LoVo (cell line): ENCODE measurements around the gene GRM8.

Source experiments
- DNase-seq: peaks from one replicate; pipeline ENCODE4 v3.0.0-alpha.2; 2016; ENCODE audit warnings: low spot score

Gene GRM8

DNA sequence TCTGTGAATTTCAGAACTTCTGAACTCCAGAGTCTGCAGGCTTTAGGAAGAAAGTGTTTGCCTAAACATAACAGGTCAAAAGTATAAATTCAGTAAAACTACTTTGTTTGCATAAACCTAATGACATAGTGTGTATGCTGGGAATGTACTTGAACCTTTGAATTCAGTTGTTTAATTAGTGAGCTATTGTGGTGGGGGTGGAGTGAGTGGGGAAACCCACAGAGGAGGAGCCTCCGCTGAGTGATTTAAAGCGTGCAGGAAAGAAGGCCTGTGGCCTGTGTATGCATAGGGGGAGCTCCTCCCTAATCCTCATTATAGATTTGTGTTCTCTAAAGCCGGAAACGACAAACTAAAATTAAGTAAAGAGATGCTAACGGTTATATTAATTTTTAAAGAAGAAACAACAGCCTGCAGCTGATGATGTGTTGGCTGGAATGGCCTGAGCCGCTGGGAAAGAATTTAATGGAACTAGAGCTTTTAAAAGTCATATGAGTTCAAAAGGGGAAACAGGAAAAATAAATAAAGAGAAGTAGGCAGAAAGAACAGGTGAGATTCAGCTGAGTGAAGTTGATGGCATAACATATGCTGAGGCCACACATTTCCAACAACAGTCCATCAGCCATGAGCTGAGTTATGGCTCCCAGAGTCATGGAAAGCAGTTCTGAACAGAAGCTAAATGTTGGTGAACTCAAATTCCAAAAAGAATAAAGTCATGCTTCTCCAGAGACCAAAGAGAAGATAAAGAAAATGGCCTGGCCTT lies 595.0 kb downstream of the GRM8 start:
- no peak for DNase-seq

DNA sequence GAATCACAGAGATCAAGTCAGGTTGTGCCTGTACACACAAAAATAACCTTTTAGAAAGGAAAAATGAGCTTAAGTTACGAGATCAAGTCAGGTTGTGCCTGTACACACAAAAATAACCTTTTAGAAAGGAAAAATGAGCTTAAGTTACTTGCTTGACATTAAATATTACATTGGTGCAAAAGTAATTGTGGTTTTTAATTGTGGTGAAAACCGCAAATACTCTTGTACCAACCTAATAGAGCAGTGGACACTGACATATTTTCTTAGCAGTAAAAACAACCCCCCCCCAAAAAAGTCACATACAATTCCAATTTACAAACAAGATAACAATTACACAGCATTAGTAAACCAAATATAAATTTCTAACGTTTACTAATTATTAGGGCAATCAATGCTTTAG lies 595.6 kb downstream of the GRM8 start:
- DNase-seq, result no peak

DNA sequence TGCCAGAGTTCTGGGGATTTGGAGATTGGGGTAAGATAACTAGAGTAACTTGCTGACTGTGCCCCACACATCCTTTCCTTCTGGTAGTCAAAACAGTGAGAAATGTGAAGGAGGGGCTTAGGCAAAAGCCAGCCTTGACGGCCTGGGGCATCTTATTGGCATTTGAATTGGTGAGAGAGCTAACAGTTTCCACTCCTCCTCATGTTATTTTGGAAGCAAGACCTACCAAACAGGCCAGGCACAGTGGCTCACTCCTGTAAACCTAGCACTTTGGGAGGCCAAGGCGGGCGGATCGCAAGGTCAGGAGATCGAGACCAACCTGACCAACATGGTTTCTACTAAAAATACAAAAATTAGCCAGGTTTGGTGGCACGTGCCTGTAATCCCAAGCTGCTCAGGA lies 596.6 kb downstream of the GRM8 start:
- DNase-seq, result no peak

DNA sequence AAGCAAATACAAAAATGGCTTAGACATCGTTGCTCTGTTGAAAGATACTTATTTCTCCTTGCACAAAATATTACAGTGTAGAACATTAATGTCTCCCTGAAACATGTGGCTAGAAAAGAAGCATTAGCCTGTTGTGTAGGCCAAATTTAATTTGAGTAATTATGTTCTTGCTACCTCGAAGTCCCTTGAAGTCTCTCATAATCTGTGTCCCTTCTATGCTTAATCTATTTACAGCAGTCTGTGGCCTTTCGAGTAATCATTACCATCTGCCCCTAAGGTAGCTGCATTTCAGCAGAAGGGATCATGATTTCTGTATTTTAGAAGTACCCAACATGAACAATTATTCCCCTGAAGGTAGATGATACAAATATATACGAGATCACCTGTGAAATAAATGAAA lies 615.2 kb downstream of the GRM8 start:
- DNase-seq, result no peak

DNA sequence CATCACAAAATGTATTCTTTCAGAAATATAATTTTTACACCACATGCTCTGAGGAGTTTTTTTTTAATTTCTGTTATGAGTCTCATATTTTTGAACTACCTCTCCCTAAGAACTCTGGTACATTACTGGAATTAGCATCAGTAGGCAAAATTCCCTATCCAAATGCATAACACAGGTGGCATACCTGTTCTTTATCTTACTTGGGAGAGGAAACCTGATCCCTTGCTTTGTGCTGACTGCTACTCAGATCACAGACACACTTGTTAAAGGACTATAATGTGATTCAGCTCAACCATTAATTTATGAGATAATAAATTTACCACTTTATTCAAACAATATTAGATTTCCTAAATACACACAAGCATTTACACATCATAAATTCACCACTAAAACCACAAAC lies 617.2 kb downstream of the GRM8 start:
- no peak for DNase-seq

DNA sequence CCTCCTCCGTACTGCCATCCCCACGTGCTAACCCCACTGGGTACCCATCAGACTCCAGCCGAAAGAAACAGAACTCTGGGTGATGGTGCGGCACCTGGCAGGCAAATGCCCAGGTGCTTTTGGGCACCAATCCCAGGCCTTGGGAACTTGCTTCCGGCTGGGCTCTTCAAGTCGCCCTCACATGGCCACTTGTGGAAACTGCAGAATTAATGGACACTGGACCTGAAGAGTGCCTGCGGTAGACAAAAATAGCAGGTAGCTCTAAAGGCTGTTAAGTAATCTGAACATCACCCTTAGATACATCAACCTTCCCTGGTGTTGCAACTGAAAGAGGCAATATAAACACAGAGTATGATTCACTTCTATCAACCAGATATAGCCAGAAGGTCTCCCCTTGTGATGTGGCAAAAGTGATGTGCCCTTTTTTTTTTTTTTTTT lies 644.4 kb downstream of the GRM8 start:
- DNase-seq, result no peak

DNA sequence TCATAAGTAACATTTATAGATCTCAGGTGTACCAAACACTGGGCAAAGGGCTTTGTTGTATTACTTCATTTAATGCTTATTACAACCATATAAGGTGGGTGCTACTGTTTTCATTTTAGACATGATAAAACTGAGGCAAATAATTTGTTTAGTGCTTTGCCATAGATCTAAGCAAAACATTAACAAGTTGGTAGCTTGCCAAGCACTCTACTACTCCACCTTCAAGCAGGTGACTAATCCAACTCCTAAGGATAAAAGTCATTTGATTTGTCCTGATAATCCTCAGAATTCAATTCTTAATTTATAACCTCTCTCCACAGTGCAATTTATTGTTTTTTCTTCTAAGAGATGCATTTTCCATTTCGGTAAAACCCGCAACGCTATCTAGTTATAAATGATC lies 646.4 kb downstream of the GRM8 start:
- DNase-seq, result no peak

DNA sequence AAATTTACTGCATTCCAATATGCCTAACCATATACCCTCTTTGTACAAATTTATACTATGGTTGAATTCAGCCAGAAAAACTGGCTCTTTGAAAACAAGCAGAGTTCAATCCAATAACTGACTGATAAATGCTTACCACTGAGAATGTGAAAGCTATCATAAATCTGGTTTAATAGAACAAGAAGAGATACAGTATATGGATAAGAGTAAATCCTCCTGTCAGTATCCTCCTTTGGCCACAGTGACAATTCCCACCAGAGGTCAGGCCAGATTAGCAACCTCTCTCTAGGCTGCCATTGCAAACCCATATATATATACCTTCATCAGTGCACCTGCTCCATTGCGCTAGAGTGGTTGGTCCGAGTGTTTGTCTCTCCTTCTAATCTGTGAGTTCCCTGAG lies 647.2 kb downstream of the GRM8 start:
- DNase-seq, result no peak

DNA sequence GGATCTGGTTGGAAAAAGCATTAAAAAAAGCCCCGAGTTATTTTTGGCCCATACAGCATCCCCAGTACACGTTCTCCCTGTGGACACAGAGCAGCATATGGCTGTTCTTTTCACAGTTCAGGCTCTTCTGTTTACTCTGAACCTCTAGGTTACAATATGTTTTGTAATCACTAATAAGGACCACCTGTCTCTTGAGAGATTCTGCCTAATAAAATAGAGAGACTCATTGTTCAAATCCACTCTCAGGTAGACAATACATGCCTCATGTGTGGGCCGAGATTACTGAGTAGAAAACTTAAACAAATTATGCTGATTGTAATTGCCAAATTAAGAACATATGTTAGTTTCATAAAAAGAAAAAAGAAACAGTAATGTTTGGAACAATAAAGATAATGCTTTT lies 647.7 kb downstream of the GRM8 start:
- DNase-seq, result no peak

DNA sequence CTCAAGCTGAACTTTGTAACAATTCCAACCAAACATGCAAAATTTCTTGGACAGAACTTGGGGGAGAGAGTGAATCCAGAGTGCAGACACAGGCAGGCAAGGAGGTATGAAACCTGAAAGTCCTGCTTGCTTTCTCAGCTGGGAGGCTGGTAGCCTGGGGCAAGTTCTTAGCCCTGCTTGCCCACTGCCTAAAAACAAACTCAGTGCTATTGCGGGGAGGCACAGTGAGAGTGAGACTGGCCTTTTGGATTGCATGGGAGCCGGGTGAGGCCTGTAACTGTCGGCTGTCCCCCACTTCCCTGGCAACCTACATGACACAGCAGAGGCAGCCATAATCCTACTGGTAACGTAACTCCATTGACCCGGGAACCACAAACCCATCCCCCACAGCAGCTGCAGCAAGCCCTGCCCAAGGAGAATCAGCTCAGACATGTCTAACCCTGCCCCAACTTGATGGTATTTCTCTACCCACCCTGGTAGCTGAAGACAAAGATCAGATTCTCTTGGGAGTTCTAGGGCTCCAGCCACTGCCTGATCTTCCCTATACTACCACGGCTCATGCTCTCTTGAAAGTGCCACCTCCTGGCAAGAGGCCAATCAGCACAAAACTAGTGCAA lies 663.6 kb downstream of the GRM8 start:
- DNase-seq, result no peak

DNA sequence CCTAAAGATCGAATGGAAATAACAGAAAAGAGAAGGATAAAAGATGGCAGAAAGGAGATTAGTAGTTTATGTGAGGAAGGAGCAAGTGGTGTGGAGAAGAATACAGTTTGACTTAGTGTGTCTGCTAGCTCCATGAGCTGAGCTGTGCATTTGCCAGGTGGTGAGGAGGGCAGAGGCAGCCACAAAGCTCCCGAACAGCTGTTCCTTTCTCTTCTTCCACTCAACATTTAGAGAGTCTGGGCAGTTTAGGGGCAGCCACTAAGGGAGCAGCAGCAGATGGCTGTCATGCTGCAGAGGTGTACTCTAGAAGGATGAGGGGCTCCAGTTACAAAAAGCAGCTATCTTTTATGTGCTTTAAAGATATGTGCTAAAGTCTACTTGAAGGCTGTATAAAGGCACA lies 674.4 kb downstream of the GRM8 start:
- no peak for DNase-seq

DNA sequence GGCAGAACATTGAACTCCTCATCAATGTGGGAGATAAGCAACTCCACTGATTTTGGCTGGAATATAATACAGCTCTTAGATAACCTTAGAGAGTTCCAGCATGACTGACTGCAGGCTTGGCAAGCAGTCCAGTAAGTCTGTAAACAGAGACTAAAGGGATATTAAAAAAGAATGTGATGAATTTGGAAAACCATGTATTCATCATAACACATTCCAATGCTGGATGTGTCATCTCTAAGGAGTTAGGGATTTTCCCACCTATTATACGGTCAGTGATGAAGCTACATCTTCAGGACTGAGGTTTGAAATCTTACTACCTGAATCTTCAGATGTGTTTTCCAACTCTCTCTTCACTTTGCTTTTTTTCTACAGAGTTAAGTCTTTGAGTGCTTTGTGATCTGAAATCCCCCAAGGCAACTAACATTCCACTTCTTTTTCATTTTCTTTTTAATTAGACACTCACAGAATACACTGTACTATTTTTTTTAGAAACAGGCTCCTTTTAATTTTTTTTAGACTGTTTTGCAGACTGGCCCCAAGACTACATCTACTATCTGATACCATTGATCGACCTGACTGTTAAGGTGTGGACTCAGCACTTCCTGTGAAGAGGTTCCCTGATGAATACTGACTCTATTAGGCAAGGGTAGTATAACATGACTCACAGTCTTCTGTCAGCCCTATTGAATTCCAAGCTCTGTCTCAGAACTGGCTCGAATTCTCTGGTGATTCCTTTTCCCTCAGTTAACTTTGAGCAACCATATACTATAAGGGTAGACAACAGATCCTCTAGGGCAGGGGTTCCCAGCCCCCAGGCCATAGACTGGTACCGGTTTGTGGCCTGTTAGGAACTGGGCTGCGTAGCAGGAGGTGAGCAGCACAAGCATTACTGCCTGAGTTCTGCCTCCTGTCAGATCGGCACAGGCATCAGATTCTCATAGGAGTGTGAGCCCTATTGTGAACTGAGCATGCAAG lies 678.2 kb downstream of the GRM8 start:
- no peak for DNase-seq

DNA sequence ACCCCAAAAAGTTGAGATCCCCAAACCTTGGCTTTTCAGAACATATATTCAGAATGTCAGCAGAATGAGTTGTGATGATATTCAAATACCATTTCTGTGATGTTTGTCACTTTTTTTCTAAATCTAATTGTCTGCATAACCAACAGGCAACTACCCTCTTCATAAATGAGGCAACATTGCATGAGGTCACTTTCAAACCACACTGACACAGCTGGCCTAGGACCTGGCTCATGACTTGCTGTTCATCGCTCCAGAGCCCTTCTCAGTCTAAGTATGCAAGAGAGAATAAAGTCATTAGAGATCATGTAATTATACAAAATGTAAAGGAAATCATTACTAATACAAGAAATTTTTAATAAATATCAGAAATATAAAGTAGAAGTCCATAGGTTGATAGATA lies 681.9 kb downstream of the GRM8 start:
- DNase-seq, result no peak

DNA sequence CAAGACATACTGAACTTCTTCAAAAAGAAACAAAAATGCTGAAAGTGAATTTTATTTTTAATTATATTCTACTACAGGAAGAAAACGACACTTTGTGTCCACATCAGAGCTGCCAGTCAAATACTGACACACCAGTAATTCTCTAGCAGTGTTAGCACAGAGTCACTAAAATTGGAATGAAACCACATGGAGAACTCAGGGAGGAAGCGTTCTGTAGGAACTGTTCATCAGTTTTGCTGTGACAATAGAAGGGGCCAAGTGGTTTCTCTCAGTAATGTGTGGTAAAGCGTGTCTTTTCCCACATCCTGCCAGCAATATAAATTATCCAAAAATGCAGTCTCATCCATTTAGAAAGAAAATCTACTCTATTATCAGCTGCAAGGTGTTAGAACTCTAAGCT lies 683.3 kb downstream of the GRM8 start:
- DNase-seq, result no peak

DNA sequence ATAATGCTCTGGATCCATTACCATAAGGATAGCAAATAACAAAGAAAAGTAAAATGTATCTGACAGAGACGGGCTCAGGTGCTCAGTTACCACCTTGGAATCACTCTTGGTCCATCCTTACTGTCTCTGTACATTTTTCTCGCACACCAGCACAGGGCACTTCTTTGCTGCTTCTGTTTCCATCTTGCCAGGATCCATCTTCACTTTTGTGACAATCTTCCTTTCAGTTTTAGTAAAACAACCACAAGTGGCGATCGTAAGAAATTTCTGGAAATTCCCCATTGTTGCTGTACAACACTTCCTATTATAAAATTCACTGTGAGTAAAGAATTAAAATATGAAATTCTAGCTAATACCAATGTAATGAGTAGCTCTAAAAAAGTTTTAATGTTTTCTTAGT lies 695.5 kb downstream of the GRM8 start:
- no peak for DNase-seq

DNA sequence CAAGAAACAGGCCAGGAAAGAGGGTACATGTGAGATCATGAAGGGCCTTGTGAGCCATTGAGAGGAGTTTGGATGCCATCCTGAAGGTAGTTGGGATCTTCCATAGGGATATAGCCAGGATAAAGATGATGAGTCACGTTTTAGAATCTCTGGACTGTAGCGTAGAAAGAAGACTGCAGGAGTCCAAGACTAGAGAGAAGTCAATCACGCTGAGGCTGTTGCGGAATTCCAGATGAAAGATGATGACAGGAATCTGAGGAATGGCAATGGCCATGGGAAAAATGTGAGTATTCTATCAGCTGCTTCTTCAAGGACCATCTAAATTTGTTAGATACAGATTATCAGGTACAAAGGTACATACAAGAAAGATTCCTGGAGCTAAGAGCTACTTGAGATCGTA lies 711.3 kb downstream of the GRM8 start:
- no peak for DNase-seq

DNA sequence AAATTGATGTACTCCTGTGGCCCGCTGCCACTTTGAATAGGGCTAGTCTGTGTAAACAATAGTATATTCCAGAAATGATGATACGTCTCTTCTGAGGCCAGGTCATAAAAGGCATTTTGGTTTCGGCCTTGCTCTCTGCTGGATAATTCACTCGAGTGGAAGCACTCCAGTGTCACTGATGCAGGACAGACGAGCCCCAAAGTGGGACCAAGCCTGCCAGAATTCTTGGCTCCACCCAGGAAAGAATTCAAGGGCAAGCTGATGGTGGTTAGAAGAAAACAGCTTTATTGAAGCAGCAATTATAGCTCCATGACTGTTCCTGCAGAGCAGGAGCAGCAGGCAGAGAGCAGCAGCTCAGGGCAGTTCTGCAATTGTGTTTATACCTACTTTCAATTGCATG lies 717.6 kb downstream of the GRM8 start:
- no peak for DNase-seq

DNA sequence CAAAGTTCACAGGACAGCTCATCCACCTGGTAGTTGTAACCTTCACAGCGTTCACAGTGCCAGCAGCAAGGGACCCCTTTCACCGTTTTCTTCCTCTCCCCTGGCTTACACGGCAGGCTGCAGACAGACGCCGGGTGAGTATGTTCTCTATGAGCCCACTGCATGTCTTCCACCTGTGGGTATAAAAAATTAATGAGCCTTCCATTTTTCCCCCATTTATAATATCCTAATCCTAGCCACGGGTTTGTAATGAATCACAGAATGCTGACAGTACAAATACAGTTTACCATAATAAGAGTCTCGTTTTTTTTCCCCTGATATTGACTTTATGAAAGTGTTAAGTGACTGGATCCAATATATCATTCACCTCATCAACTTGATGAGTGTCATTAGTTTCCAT lies 719.0 kb downstream of the GRM8 start:
- DNase-seq, result no peak

DNA sequence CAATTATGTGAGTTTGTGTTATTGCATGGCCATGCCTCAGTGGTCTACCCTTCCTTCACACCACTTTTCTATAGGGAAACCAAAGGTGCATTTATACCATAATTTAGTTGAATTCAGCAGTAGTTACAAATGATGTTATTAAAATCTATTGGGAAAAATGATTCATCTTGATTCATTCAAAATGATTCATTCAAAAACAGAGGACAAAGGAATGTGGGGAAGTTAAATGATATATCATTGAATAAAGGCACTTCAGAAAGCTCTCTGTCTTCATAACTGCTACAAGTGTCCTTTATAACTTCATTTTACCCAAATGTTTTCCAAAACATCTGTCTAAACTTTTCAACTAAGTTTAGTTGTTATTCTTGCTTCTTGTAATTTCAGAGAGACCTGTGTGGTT lies 722.9 kb downstream of the GRM8 start:
- no peak for DNase-seq

DNA sequence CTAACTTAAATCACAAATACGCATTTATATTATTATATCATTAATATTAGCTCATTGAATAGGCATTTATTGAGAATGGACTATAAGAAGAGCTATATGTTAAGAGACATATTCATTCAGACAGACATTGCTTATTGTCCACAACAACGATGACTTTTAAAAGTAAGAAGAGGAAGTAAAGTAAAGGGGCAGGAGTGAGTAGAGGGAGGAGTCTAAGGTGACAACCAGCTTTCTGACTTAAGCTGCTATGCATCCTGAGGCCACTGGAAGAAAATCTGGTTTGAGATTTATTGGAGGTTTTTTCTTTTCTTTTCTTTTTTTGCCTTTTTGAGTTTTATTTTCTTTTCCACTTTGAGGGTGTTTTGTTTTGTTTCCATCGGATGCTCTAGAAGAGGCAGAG lies 723.5 kb downstream of the GRM8 start:
- no peak for DNase-seq

DNA sequence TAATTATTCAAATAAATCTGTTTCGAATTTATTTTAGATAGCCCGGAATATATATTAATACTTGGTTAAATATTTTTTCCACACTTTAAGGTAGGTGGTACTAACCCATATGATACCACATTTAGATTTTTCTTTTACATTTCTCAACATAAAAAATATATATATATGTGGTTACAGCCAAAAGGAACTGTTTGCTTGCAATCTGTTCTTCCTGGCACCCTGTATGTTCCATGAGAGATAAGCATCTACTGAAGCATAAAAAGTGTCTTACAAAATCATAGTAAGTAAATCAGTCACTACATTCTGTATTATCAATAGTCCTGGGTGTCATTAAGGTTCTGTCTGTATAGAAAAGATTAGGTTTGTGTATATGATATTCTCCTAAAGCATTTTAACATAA lies 726.8 kb downstream of the GRM8 start:
- DNase-seq, result no peak

DNA sequence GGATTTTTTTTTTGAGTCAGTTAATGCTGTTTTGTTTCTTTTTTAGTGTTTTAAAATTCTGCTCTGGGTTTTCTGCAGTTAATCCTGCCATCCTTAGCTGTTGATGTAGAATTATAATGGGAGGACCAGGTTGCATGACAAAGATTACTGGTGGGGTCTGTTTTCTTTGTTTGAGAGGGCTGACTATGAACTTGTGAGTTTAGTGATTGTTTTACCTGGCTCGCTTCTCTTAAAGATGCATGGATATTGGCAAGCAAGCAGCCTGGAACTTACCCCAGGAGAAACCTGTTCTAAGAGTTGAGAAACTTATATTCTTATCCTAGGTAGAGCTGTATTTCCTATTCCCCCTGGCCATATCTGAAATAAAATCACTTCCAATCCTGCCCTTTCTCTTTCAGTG lies 727.8 kb downstream of the GRM8 start:
- DNase-seq, result no peak

DNA sequence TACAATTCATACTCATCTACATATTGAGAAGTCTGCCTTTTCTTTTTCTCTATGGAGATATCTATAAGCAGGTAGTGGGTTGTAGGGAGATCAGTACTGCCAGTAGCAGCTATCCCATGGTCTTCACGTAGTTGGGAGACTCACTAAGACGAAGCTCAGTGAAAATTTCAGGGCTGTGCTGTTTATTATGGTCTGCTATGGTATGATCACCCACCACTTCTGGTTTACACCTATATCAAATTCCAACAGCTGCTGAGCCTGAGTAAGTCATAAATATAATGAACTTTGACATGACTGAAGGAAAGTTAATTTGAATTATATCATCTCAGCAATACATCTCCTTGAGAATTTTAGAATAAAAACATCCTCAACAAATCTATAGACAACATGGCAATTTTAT lies 741.7 kb downstream of the GRM8 start:
- DNase-seq, result no peak
